ENCODE results near the gene FAM110A. TPM values are rescaled to one million over a fixed set of nuclear protein-coding genes. Genes with fewer than 3 reads are reported as not detected.

FAM110A gene
- total and polyA plus RNA-seq, 2 of the 8 experiments (the other 6 are each of a cell fraction or from before 2014, with no cell fraction given), result 10.1 to 10.9 TPM

GRCh38 chr20:821046-821730 lies 12.3 kb upstream of the FAM110A start:
- WGBS, 2 experiments (ENCODE audit: extremely low coverage in 1 of 2, insufficient coverage in 1 of 2, insufficient read length in 1 of 2, insufficient replicate concordance in 2 of 2, low coverage in 1 of 2, low lambda C conversion rate in 2 of 2, missing lambda C conversion rate in 1 of 2), result 83% methylated on average over 6 of the region's 6 CpGs; no CpG with 5 or more reads in 1 of the 2 experiments
- CTCF ChIA-PET (ENCODE audit: partially characterized antibody), result interaction anchor here (10.2 kb wide), 1 partner anchor 135 kb away, joined by 153 read pairs; no protein-coding TSS in a partner anchor
- no peak overlapping the region for H3K4me3 ChIP-seq (ENCODE audit: extremely low read depth in 1 of 4, insufficient read depth in 2 of 4, low read depth in 3 of 4, low read length in 4 of 4)

More at GRCh38 chr20:821046-821730, 12.3 kb upstream of the FAM110A start:
- Histone ChIP-seq H3K23me2 (ENCODE audit: low read depth, low read length) (no peaks in the 10 kb centered on the region), H4K5ac (ENCODE audit: insufficient read length, low read depth, low read length) (no peak overlapping the region), H3K27ac (ENCODE audit: low read depth, low read length) (no peak overlapping the region), H3K23ac (ENCODE audit: insufficient read length) (no peak overlapping the region), H3K14ac (ENCODE audit: insufficient read length) (no peak overlapping the region), H3K18ac (ENCODE audit: extremely low read depth, low read length) (no peak overlapping the region), H3K79me2 (ENCODE audit: control insufficient read depth in 1 of 2, insufficient read depth in 2 of 2, low read length in 2 of 2) (no peaks in the 10 kb centered on the region), H2AK5ac (ENCODE audit: low read depth, low read length) (no peak overlapping the region), H3K56ac (replicated peaks; ENCODE audit: insufficient read length, low read depth, low read length) (no peak overlapping the region), H4K20me1 (replicated peaks in 1 of 2; ENCODE audit: control insufficient read depth in 1 of 2, insufficient read depth in 2 of 2, low read length in 2 of 2) (no peaks in the 10 kb centered on the region), H3K36me3 (ENCODE audit: control insufficient read depth in 2 of 4, insufficient read depth in 4 of 4, low read length in 3 of 4) (no peaks in the 10 kb centered on the region), H3K27me3 (replicated peaks in 1 of 4; ENCODE audit: control insufficient read depth in 3 of 4, extremely low read depth in 1 of 4, insufficient read depth in 3 of 4, low read length in 3 of 4) (no peaks in the 10 kb centered on the region), H2AFZ (ENCODE audit: low read length) (0 out of 2 replicates have a peak overlapping the region, but pooled peaks have one; percentile 36), H4K8ac (ENCODE audit: extremely low read depth, insufficient read depth, low read length) (peak overlapping the region; percentile 9; the same call in 1 of the 2 replicates), H2BK5ac (ENCODE audit: low read depth, low read length) (no peak overlapping the region), H3K4ac (replicated peaks; ENCODE audit: insufficient read length, low read depth, low read length) (no peak overlapping the region), H2BK20ac (ENCODE audit: low read length) (no peak overlapping the region), H2BK15ac (ENCODE audit: low read length) (no peak overlapping the region), H2BK120ac (replicated peaks; ENCODE audit: low read depth, low read length) (no peak overlapping the region), H3K4me2 (ENCODE audit: insufficient read depth in 1 of 2, low read depth in 2 of 2, low read length in 2 of 2) (no peak overlapping the region), H3K9me3 (ENCODE audit: insufficient read depth in 2 of 2, low read depth in 1 of 2, low read length in 1 of 2) (no peaks in the 10 kb centered on the region), H3K79me1 (ENCODE audit: low read depth, low read length) (no peaks in the 10 kb centered on the region), H4K91ac (replicated peaks; ENCODE audit: insufficient read length, low read length) (no peak overlapping the region), H3K9ac (replicated peaks in 1 of 4; ENCODE audit: extremely low read depth in 1 of 4, low read depth in 3 of 4, low read length in 3 of 4) (no peak overlapping the region), H3K4me1 (replicated peaks in 1 of 4; ENCODE audit: control insufficient read depth in 3 of 4, insufficient read depth in 4 of 4, low read length in 3 of 4) (peaks cover 0 to 6% (median 0%) of the 10 kb centered on the region in 4 experiments; a peak in 1 of 7 replicates), H2BK12ac (ENCODE audit: low read depth, low read length) (no peak overlapping the region)
- TF ChIP-seq FOSL1 (IDR thresholded peaks at IDR 0.05; ENCODE audit: insufficient read depth, low read depth, low read length), result no peak
- TF ChIP-seq GTF2F1 (IDR thresholded peaks at IDR 0.05; ENCODE audit: borderline replicate concordance, low read depth, low read length), result no peak
- TF ChIP-seq RBBP5 (IDR thresholded peaks at IDR 0.05; ENCODE audit: borderline replicate concordance, low read depth, low read length), result no peak
- POLR2A ChIA-PET (ENCODE audit: partially characterized antibody), result interaction anchor here (1.5 to 1.9 kb wide), 2 partner anchors 12 to 20 kb away, joined by 4 to 5 read pairs; partner anchors contain the start of gene FAM110A
- DNase-seq (ENCODE audit: low read depth in 1 of 2, low spot score in 2 of 2) (no peak), FAIRE-seq (no peak)
